Measurements from ENCODE around the gene WDHD1. TPM values are rescaled to one million over a fixed set of nuclear protein-coding genes. Genes with fewer than 3 reads are reported as not detected.
A peak's percentile ranks its signal among the peaks of the same experiment; 100 is the strongest.

The WDHD1 gene
- total RNA-seq, 4 donors from 2014 or later: 1.3 to 3.4 (median 2.3) TPM

- H3K4me1 ChIP-seq: peaks cover 3% of the 10 kb centered on the region
- H3K36me3 ChIP-seq: no peaks in the 10 kb centered on the region
- no peaks in the 10 kb centered on the region for H3K27me3 ChIP-seq
- no peak for DNase-seq (ENCODE audit: low spot score in 2 of 2)
- no peak overlapping the region for H3K27ac ChIP-seq
- 71% methylated on average over 4 of the region's 4 CpGs for WGBS
- H3K4me3 ChIP-seq: no peak overlapping the region
- no peaks in the 10 kb centered on the region for H3K9me3 ChIP-seq
- TF ChIP-seq EP300 (IDR thresholded peaks at IDR 0.05) (no peak), POLR2A (IDR thresholded peaks at IDR 0.05) (no peak)
Observed at GRCh38 chr14:54895683-54896082, 131.2 kb downstream of the WDHD1 start.

GRCh38 chr14:54894995-54895394 is 131.9 kb downstream of the WDHD1 start:
- no peak overlapping the region for H3K27ac ChIP-seq
- H3K27me3 ChIP-seq: no peaks in the 10 kb centered on the region
- H3K9me3 ChIP-seq: no peaks in the 10 kb centered on the region
- H3K4me1 ChIP-seq: peaks cover 3% of the 10 kb centered on the region
- no peak for DNase-seq (ENCODE audit: low spot score in 2 of 2)
- TF ChIP-seq POLR2A (IDR thresholded peaks at IDR 0.05) (no peak), EP300 (IDR thresholded peaks at IDR 0.05) (no peak), POLR2AphosphoS5 (IDR thresholded peaks at IDR 0.05) (no peak), CTCF (IDR thresholded peaks at IDR 0.05) (no peak)
- 59% methylated on average over 3 of the region's 3 CpGs for WGBS
- no peak overlapping the region for H3K4me3 ChIP-seq
- no peaks in the 10 kb centered on the region for H3K36me3 ChIP-seq

DNA sequence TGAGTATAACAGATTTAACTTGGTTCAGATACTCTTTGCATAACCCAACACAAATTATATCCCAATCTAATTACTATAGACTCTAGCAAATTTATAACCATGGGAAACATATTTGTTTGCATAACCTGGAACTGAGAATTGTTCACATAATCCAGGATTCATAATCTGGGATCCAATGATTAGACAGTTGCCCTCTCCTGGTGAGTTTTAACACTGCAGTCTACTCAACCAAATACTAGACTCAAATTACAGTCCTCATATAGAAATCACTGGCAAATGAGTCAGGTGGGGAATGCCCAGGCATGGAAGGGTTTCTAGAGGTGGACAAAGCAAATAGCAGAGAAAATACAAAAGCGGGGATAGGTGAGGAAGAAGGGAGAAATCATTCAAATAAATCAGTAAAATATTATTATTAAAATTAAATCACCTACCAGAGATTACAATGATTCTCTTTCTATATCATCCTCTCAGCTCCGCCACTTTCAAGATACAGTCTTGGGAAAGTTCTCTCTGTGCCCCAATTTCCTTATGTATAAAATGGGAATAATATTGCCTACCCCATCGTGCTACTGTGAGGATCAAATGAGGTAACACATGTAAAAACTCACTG is 133.6 kb downstream of the WDHD1 start:
- peaks cover 3% of the 10 kb centered on the region for H3K4me1 ChIP-seq
- H3K27me3 ChIP-seq: no peaks in the 10 kb centered on the region
- no peak for DNase-seq (ENCODE audit: low spot score in 2 of 2)
- H3K27ac ChIP-seq: no peak overlapping the region
- no peaks in the 10 kb centered on the region for H3K9me3 ChIP-seq
- WGBS: 74% methylated on average over 3 of the region's 3 CpGs
- no peaks in the 10 kb centered on the region for H3K36me3 ChIP-seq
- no peak overlapping the region for H3K4me3 ChIP-seq
- peak; percentile 42 to 76 for TF ChIP-seq CTCF (IDR thresholded peaks at IDR 0.05)
- no peak for TF ChIP-seq EP300 (IDR thresholded peaks at IDR 0.05)

DNA sequence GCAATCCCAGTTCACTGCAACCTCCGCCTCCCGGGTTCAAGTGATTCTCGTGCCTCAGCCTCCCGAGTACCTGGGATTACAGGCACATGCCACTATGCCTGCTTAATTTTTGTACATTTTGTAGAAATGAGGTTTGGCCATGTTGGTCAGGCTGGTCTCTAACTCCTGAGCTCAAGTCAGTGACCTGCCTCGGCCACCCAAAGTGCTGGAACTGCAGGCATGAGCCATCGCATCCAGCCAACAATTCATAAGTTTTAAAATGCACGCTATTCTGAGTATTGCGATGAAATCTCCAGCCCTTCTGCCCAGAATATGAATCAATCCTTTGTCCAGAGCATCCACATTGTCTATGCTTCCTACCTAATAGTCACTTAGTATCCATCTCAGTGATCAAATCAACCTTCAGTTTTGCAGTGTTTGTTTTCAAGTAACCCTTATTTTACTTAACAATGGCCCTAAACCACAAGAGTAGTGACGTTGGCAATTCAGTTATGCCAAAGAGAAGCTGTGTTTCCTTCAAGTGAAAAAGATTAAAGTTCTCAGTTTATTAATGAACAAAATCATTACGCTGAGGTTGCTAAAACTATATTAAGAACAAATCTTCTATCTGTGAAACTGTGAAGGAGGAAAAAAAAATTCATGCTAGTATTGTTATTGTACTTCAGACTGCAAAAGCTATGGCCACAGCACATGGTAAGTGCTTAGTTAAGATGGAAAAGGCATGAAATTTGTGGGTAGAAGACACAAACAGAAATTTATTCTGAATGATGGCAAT is 135.2 kb downstream of the WDHD1 start:
- DNase-seq (ENCODE audit: low spot score in 2 of 2): no peak
- H3K4me1 ChIP-seq: peaks cover 3% of the 10 kb centered on the region
- TF ChIP-seq EP300 (IDR thresholded peaks at IDR 0.05) (no peak), POLR2A (IDR thresholded peaks at IDR 0.05) (no peak), POLR2AphosphoS5 (IDR thresholded peaks at IDR 0.05) (no peak), CTCF (IDR thresholded peaks at IDR 0.05) (no peak)
- H3K27me3 ChIP-seq: no peaks in the 10 kb centered on the region
- no peaks in the 10 kb centered on the region for H3K36me3 ChIP-seq
- H3K27ac ChIP-seq: no peak overlapping the region
- H3K9me3 ChIP-seq: no peaks in the 10 kb centered on the region
- 91% methylated on average over 10 of the region's 10 CpGs for WGBS
- no peak overlapping the region for H3K4me3 ChIP-seq

DNA sequence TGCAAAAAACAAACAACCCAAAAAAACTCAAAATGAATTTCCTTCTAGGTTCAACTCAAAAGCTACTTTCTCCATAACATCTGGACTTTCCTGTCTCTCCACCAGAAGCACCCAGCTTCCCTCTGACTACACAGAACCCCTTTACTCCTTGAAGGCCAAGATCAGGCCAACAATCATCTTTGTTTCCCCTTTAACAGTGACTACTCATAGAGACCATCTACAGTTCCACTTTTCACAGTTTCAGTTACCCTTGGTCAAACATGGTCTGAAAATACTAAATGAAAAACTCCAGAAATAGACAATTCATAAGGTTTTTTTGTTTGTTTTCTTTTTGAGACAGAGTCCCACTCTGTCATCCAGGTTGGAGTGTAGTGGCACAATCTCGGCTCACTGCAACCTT is 136.1 kb downstream of the WDHD1 start:
- H3K4me1 ChIP-seq: peaks cover 3% of the 10 kb centered on the region
- no peak for DNase-seq (ENCODE audit: low spot score in 2 of 2)
- no peak overlapping the region for H3K27ac ChIP-seq
- no peaks in the 10 kb centered on the region for H3K36me3 ChIP-seq
- TF ChIP-seq POLR2AphosphoS5 (IDR thresholded peaks at IDR 0.05) (no peak), EP300 (IDR thresholded peaks at IDR 0.05) (no peak), CTCF (IDR thresholded peaks at IDR 0.05) (no peak), POLR2A (IDR thresholded peaks at IDR 0.05) (no peak)
- H3K4me3 ChIP-seq: no peak overlapping the region
- no peaks in the 10 kb centered on the region for H3K27me3 ChIP-seq
- no peaks in the 10 kb centered on the region for H3K9me3 ChIP-seq
- WGBS: 90% methylated on average over 1 of the region's 1 CpG
